COLO829 (cell line): ENCODE results near the gene FOXO6.

Experiments
- DNase-seq: peaks from one replicate; pipeline ENCODE4 v3.0.0; 2012; ENCODE audit warnings: low spot score

Gene FOXO6

GRCh38 chr1:41425369-41425768 is 64.1 kb downstream of the FOXO6 start:
- DNase-seq: no peak

- DNase-seq: no peak
Observed at GRCh38 chr1:41426201-41426890, 65.1 kb downstream of the FOXO6 start.

GRCh38 chr1:41427122-41427913 is 66.1 kb downstream of the FOXO6 start:
- no peak for DNase-seq

GRCh38 chr1:41427916-41428737 is 66.9 kb downstream of the FOXO6 start:
- DNase-seq: no peak

- no peak for DNase-seq
Observed at GRCh38 chr1:41428738-41429640, 67.8 kb downstream of the FOXO6 start.

- DNase-seq: no peak
Observed at GRCh38 chr1:41429641-41430035, 68.4 kb downstream of the FOXO6 start.

- no peak for DNase-seq
Observed at GRCh38 chr1:41430069-41430468, 68.8 kb downstream of the FOXO6 start.

- no peak for DNase-seq
Observed at GRCh38 chr1:41430582-41430981, 69.3 kb downstream of the FOXO6 start.

- DNase-seq: no peak
Observed at GRCh38 chr1:41431490-41432350, 70.5 kb downstream of the FOXO6 start.
